Measurements from ENCODE around the gene TCF20.

DNA sequence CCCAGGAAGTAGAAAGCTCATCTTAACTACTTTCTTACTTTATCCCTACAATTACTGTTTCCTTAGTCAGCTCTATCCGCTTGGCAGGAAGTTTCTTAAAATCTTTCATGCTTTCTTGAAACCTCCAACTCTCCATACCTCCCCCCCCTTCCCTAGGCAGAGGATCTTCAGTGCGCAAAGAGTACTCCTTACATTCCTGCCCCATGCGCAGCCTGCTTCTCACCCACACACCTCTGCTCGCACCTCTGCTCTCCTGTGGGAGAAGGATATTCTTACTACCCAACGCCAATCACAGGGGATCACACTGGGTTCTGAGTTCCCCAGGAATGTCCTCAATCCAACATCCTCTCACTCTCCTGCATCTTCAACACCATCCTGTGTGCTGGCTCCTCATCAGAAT is 12.3 kb downstream of the TCF20 start:
- TF ChIP-seq, protein P1, sequence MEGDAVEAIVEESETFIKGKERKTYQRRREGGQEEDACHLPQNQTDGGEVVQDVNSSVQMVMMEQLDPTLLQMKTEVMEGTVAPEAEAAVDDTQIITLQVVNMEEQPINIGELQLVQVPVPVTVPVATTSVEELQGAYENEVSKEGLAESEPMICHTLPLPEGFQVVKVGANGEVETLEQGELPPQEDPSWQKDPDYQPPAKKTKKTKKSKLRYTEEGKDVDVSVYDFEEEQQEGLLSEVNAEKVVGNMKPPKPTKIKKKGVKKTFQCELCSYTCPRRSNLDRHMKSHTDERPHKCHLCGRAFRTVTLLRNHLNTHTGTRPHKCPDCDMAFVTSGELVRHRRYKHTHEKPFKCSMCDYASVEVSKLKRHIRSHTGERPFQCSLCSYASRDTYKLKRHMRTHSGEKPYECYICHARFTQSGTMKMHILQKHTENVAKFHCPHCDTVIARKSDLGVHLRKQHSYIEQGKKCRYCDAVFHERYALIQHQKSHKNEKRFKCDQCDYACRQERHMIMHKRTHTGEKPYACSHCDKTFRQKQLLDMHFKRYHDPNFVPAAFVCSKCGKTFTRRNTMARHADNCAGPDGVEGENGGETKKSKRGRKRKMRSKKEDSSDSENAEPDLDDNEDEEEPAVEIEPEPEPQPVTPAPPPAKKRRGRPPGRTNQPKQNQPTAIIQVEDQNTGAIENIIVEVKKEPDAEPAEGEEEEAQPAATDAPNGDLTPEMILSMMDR (IDR thresholded peaks at IDR 0.05) = no peak
- TF ChIP-seq POLR2A (IDR thresholded peaks at IDR 0.05) = no peak
